ENCODE data around the gene LANCL2. TPM values are rescaled to one million over a fixed set of nuclear protein-coding genes. Genes with fewer than 3 reads are reported as not detected.

The LANCL2 gene
- total RNA-seq, 4 donors from 2014 or later, result 6.4 to 12.8 (median 9.7) TPM

GRCh38 chr7:55379285-55379684 is 14.1 kb downstream of the LANCL2 start:
- Histone ChIP-seq H3K4me1 (no peaks in the 10 kb centered on the region), H3K27me3 (no peaks in the 10 kb centered on the region), H3K27ac (no peak overlapping the region), H3K36me3 (no peaks in the 10 kb centered on the region), H3K9me3 (no peaks in the 10 kb centered on the region), H3K4me3 (no peak overlapping the region)
- TF ChIP-seq CTCF (IDR thresholded peaks at IDR 0.05) (no peak), POLR2A (IDR thresholded peaks at IDR 0.05) (no peak)
- intact Hi-C loops (cut with DNase I), result no loop called here
- WGBS, 2 donors, result 83 to 89% methylated on average over 3 of the region's 3 CpGs
- no peak for DNase-seq

- no peak for DNase-seq
- Histone ChIP-seq H3K9me3 (peaks cover 0 to 12% (median 1%) of the 10 kb centered on the region in 3 donors), H3K4me3 (no peak overlapping the region), H3K27ac (no peak overlapping the region), H3K27me3 (no peaks in the 10 kb centered on the region), H3K4me1 (no peaks in the 10 kb centered on the region), H3K36me3 (no peaks in the 10 kb centered on the region)
- 74 to 87% methylated on average over 6 of the region's 6 CpGs for WGBS, 2 donors
- intact Hi-C loops (cut with DNase I), result no loop called here
- no peak for TF ChIP-seq CTCF (IDR thresholded peaks at IDR 0.05)
- no peak for TF ChIP-seq POLR2A (IDR thresholded peaks at IDR 0.05)
Measured at GRCh38 chr7:55381189-55381588, 16.1 kb downstream of the LANCL2 start.

- H3K4me3 ChIP-seq, result no peak overlapping the region
- DNase-seq, result no peak
Measured at GRCh38 chr7:55381696-55382095, 16.6 kb downstream of the LANCL2 start.

GRCh38 chr7:55382251-55382650 is 17.1 kb downstream of the LANCL2 start:
- Histone ChIP-seq H3K27ac (no peak overlapping the region), H3K27me3 (no peaks in the 10 kb centered on the region), H3K9me3 (peaks cover 0 to 23% (median 11%) of the 10 kb centered on the region in 3 donors), H3K4me3 (no peak overlapping the region), H3K36me3 (no peaks in the 10 kb centered on the region), H3K4me1 (no peaks in the 10 kb centered on the region)
- TF ChIP-seq POLR2A (IDR thresholded peaks at IDR 0.05) (no peak), CTCF (IDR thresholded peaks at IDR 0.05) (no peak)
- intact Hi-C loops (cut with DNase I), result no loop called here
- 90 to 99% methylated on average over 4 of the region's 4 CpGs for WGBS, 2 donors
- DNase-seq, result no peak

More at GRCh38 chr7:55381696-55382095, 16.6 kb downstream of the LANCL2 start:
- no peak overlapping the region for H3K27ac ChIP-seq
- H3K9me3 ChIP-seq, result peaks cover 0 to 18% (median 6%) of the 10 kb centered on the region in 3 donors
- no peaks in the 10 kb centered on the region for H3K4me1 ChIP-seq
- WGBS, 2 donors, result 88 to 89% methylated on average over 5 of the region's 5 CpGs
- intact Hi-C loops (cut with DNase I), result no loop called here
- no peaks in the 10 kb centered on the region for H3K27me3 ChIP-seq
- no peaks in the 10 kb centered on the region for H3K36me3 ChIP-seq
- no peak for TF ChIP-seq POLR2A (IDR thresholded peaks at IDR 0.05)

GRCh38 chr7:55386541-55386940 is 21.4 kb downstream of the LANCL2 start:
- no peak for TF ChIP-seq CTCF (IDR thresholded peaks at IDR 0.05)
- no peak for TF ChIP-seq POLR2A (IDR thresholded peaks at IDR 0.05)
- H3K9me3 ChIP-seq, result peaks cover 0 to 38% (median 16%) of the 10 kb centered on the region in 3 donors
- intact Hi-C loops (cut with DNase I), result no loop called here
- no peak overlapping the region for H3K4me3 ChIP-seq
- WGBS, 2 donors, result 93 to 94% methylated on average over 4 of the region's 4 CpGs
- no peaks in the 10 kb centered on the region for H3K27me3 ChIP-seq
- no peak for DNase-seq
- H3K4me1 ChIP-seq, result no peaks in the 10 kb centered on the region
- no peak overlapping the region for H3K27ac ChIP-seq
- peaks cover 0 to under 1% (median 0%) of the 10 kb centered on the region in 3 donors for H3K36me3 ChIP-seq
